Fibroblast of pulmonary artery (primary cell): ENCODE data around the gene MELTF.

Experiments
- DNase-seq: peaks from one replicate; pipeline ENCODE4 v3.0.0-alpha.2; 2010; ENCODE audit warnings: low read depth
- H3K4me3 ChIP-seq: replicated peaks from 2 replicates; pipeline ENCODE4 v1.5.1; 2011; ENCODE audit warnings: low read depth, mild to moderate bottlenecking, control low read depth, low read length, moderate library complexity
- TF ChIP-seq, protein P1 (sequence below): IDR thresholded peaks from 2 replicates; pipeline ENCODE4 v1.5.1; 2011; ENCODE audit warnings: mild to moderate bottlenecking, control low read depth, low read length, inconsistent platforms; ENCODE audit errors: missing control alignments

MELTF gene

GRCh38 chr3:197026481-197026866, 3.1 kb downstream of the MELTF start:
- no peak for DNase-seq
- TF ChIP-seq, protein P1, sequence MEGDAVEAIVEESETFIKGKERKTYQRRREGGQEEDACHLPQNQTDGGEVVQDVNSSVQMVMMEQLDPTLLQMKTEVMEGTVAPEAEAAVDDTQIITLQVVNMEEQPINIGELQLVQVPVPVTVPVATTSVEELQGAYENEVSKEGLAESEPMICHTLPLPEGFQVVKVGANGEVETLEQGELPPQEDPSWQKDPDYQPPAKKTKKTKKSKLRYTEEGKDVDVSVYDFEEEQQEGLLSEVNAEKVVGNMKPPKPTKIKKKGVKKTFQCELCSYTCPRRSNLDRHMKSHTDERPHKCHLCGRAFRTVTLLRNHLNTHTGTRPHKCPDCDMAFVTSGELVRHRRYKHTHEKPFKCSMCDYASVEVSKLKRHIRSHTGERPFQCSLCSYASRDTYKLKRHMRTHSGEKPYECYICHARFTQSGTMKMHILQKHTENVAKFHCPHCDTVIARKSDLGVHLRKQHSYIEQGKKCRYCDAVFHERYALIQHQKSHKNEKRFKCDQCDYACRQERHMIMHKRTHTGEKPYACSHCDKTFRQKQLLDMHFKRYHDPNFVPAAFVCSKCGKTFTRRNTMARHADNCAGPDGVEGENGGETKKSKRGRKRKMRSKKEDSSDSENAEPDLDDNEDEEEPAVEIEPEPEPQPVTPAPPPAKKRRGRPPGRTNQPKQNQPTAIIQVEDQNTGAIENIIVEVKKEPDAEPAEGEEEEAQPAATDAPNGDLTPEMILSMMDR = no peak
- H3K4me3 ChIP-seq = no peak overlapping the region

GRCh38 chr3:197025736-197026480, 3.7 kb downstream of the MELTF start:
- no peak for DNase-seq
- TF ChIP-seq, protein P1 = no peak

DNA sequence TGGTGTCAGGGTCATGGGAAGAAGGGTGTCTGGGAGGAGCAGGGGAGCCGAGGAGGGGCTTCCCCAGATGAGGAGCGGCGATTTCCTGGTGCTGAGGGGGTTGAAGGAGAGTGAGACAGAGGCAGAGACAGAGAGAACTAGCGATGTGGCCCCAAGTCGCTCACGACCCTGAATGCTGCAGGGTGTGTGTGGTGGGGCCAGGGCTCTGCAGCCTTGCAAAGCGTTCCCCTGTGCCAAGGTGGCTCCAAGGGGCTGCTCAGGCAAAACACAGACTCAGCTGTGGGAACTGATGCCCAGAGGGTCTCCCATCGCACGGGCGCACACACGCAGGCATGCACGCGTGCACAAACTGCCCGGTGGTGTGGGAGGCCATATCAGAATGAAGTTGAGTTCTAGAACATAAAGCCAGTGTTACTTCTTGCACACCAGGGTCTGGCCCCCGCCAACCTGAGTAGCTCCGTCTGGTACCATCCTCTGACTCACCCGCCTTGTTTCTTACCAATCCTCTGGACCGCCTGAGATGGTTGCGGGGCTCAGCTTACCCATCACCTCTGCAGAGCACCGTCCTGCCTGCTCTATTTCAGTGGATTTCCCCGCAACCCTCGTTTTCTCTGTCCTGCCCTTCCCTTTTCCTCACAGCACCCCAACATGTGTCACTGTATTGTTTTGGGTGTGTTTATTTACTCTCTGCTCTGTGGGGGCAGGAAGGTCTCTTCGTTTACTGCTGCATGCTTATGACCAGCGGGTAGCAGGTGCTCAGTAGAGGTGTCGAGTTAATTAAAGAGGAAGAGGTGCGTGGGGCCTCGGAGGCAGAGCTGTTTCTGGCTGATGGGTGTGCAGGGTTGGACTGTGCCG, 4.5 kb downstream of the MELTF start:
- no peak overlapping the region for H3K4me3 ChIP-seq
- TF ChIP-seq, protein P1 = no peak
- no peak for DNase-seq

More at GRCh38 chr3:197025736-197026480, 3.7 kb downstream of the MELTF start:
- H3K4me3 ChIP-seq = no peak overlapping the region

DNA sequence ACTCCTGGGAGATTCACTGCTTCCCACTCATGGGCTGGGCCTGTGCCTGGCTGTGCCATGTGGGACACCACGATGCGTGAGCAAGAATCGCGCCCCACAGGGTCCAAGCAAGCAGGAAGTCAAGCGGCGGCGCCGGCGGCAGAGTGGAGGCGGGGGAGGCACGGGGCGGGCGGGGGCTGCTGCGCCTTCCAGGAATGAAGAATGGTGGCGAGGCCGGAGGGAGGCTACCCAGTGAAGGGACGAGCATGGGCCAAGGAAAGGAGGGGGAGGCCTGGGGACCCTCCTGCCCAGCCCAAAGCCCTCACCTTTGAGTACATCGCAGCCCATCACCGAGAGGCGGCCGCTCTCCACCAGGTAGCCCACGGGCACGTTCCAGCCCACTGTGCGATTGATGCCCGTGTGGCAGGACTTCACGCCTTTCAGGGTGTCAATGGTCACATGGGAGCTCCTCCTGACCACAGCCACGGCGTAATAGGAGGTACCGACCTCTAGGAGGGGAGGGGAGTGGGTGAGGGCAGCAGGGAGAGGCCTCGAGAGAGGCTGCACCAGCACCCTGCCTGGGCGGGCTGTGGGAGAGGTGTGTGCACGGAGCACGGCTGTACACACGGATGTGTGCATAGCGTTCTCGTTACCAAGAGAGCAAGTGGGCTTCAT, 5.5 kb downstream of the MELTF start:
- H3K4me3 ChIP-seq = no peak overlapping the region
- DNase-seq = no peak
- TF ChIP-seq, protein P1 = no peak

DNA sequence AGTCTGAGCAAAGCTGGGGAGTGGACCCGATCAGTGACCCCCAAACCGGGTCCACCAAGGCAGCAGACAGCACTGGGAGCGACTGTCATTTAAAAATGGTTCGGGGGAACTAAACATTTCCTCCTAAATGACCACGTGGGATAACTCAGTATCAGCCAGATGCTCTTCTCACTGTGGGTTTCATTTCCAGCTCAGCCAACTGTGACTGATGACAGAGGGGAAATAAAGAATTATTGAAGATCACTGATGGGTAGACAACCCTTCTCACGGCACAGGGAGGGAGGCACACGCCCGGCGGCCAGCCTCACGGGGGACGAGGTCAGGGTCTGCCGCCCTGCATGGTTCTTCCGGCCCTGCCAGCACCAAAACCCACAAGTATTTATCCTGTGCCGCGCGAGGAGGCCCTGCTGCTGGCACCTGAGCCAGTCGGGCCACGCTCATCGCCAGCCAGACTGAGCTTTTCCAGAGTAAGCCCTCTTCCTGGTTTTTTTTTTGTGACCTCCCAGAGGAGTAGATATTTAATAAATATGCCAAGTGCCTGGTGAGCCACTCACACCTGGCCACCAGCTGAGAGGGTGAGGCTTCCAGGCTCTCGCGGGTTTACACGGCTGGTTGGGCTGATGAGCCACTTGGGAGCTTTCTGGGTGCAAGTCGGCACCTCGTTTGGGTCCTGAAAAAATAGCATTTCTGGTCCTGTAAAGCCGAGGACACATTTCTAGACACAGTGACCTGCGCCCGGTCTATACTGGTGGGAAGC, 6.2 kb downstream of the MELTF start:
- TF ChIP-seq, protein P1 = no peak
- no peak for DNase-seq
- no peak overlapping the region for H3K4me3 ChIP-seq
